Measurements from ENCODE around the gene C3orf70.

C3orf70 gene

DNA sequence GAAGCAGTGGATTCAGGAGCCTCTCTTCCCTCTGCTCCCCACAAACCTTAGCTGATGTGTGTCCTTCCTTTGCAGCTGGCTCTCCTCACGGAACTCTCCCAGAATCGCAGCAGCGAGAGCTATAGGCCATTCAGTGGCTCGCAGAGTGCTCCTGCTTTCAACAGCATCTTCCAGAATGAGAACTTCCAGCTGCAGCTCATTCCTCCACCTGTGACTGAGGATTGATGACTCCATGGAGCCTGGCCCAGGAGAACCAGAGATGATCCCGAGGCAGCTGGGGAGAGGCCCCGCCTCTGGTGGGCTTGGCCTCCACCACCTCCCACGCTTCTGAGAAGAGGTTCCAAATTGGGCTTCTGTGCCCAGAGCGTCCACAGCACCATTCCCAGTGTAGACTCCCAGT is 101.1 kb downstream of the C3orf70 start:
- DNase-seq (ENCODE audit: low read depth in 2 of 2) = no peak

GRCh38 chr3:185049710-185050109 is 103.2 kb downstream of the C3orf70 start:
- DNase-seq (ENCODE audit: low read depth in 2 of 2) = no peak

DNA sequence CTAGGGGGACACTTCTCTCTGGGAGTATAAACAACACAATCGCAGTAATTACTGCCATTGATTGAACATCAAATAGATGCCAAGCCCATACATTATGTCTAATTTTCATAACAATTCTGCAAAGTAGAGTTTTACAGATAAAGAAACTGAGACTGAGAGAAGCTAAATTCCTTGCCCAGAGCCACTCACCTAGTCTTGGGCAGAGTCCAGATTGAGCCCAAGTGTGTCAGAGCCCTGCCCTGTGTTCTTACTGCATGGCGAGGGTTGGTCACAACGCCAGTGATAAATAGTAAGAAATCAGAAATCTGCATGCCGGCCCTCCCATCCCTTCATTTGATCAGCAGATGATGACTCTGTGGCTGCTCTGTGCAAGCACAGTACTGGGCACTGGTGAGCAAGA is 106.3 kb downstream of the C3orf70 start:
- no peak for DNase-seq (ENCODE audit: low read depth in 2 of 2)

DNA sequence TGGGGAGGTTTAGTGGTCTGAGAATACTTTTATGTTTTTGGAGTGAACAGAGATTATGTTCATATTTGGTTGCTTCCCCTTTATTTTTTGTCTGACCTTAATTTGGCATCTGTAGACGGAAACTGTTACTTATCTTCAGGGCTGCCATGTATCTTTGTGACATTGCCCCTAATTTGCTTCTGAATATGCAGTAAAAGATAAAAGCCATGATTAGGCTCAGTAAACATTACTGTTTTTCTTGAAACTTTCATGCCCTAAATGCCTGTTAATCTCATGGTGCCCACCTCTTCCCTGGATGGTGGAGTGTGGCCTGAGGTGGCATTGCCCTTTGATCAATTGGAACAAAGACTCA is 106.7 kb downstream of the C3orf70 start:
- no peak for DNase-seq (ENCODE audit: low read depth in 2 of 2)

DNA sequence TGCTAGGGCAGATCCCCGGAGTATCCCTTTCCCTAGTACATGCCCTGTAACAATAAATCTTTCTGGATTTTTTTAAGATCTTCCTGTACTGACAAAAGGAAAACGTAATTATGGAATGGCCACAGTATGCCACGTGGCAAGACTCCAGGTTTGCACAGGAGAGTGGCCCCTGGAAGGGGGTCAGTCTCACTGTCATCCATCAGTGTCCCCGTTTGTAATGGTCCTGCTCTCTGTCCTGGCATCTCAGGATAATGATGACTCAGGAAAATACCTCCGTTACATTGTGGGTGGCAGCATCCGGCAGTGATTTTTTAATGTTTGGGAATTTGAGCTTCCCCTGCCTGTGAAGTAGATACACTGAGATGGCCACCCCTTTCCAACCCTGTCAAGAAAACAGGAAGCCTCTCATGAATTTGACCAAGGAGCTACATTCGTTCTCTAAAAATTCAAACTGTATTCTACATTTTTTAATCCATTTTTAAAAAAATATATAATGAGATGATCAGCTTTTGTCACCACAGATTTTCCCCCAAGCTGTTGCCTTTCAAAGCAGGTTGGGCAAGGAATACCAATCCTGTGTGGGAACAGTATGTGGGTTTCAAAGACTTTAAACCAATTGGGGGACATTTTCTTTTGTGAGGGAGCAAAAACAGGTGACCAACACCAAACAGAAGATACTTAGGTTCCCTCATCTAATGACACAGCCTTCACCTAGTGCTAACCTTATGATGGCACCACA is 110.4 kb downstream of the C3orf70 start:
- DNase-seq (ENCODE audit: low read depth in 2 of 2) = no peak

DNA sequence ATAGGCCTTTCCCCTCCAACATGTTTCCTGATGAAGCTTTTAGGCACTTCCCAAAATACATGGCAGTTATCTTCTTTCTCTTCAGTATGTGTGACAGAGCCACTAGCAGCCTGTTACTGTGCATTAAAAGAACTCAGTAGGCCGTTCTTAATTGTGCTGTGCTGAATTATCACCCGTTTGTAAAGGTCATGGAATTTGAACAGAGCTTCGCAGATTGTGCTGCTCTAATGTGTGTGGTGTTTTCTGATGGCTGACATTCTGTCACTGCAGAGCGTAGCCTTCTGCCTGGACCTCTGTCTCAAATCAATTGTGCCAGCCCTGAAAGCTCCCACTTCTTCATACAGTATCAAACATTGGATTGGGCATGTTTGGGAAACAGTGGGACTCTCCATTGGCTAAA is 111.3 kb downstream of the C3orf70 start:
- no peak for DNase-seq (ENCODE audit: low read depth in 2 of 2)

GRCh38 chr3:185040425-185040824 is 112.4 kb downstream of the C3orf70 start:
- DNase-seq (ENCODE audit: low read depth in 2 of 2) = no peak

GRCh38 chr3:185037801-185038200 is 115.1 kb downstream of the C3orf70 start:
- DNase-seq (ENCODE audit: low read depth in 2 of 2) = no peak

DNA sequence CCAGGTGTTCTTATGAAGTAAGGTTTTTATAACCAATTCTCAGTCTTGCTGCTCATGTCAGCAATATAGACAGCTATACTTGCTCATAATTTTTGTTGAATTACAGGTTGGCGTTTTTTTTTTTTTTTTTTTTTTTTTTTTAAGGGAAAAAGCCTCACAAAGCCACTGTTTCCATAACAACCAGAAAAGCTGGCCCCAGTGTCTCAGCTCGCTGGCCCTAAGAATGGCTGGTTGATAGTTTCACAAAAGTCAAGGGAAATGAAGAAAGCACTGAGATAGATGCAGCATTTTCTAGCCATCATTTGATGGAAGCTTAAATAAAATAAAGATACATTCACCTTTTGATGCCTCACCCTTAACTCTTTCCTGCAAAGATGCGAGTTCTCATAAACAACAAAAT is 121.9 kb downstream of the C3orf70 start:
- no peak for DNase-seq (ENCODE audit: low read depth in 2 of 2)

DNA sequence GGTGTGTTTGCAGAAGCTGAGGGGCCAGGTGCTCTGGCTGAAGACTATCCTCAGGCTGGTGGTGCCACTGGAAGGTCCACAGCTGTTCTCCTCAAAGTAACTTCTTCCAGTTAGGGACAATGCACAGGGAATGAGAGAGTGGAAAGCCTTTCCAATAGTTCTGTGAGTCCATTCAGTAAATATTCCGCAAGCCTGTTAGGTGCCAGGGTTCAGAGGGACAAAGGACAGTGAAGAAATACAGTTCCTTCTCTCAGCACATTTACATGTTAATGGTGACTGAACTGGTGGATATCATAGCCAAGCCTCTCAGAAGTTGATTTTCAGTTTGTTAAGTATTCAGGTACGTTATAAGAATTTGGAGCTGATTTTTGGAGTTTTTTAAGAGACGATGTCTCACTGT is 122.5 kb downstream of the C3orf70 start:
- DNase-seq (ENCODE audit: low read depth in 2 of 2) = no peak

- DNase-seq (ENCODE audit: low read depth in 2 of 2) = no peak
These were observed 123.8 kb downstream of the C3orf70 start for GRCh38 chr3:185029086-185029485.

- no peak for DNase-seq (ENCODE audit: low read depth in 2 of 2)
These were observed 124.7 kb downstream of the C3orf70 start for GRCh38 chr3:185028121-185028520.

Data from activated CD8-positive, alpha-beta memory T cell treated with anti-CD3 and anti-CD28 coated beads for 4 hours (primary cell).